Stimulated activated CD4-positive, alpha-beta T cell treated with anti-CD3 and anti-CD28 coated beads, Interleukin-2, amount 100 ng/mL, for 48 hours (primary cell): ENCODE measurements around the gene KLK10.

Source experiments
- DNase-seq, 2 donors: peaks; one replicate each; pipeline ENCODE4 v3.0.0-alpha.2; 2020

Gene KLK10, protein sequence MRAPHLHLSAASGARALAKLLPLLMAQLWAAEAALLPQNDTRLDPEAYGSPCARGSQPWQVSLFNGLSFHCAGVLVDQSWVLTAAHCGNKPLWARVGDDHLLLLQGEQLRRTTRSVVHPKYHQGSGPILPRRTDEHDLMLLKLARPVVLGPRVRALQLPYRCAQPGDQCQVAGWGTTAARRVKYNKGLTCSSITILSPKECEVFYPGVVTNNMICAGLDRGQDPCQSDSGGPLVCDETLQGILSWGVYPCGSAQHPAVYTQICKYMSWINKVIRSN

DNA sequence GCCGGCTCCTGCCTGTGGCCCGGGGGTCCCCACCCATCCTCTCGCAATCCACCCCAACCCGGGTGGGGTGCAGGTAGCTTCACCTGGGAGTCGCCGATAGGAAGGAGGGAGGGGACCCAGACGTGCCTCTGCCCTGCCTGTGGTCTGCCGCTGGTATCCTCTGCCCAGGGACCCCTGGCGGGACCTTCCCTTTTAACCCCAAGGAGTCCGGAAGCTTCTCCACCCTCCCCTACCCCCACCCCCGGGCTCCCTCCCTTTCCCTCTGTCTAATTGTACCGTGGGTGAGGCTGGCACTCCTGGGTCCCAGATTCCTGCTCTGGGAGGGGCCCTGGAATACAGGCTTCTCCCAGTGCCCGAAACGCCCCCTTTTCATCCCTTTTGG is at the start of gene KLK10:
TSS of gene KLK10 (minus strand) at position 166 of the 382 bp plus-strand sequence. CDS start 579 bp downstream, outside the sequence.
- no peak for DNase-seq

DNA sequence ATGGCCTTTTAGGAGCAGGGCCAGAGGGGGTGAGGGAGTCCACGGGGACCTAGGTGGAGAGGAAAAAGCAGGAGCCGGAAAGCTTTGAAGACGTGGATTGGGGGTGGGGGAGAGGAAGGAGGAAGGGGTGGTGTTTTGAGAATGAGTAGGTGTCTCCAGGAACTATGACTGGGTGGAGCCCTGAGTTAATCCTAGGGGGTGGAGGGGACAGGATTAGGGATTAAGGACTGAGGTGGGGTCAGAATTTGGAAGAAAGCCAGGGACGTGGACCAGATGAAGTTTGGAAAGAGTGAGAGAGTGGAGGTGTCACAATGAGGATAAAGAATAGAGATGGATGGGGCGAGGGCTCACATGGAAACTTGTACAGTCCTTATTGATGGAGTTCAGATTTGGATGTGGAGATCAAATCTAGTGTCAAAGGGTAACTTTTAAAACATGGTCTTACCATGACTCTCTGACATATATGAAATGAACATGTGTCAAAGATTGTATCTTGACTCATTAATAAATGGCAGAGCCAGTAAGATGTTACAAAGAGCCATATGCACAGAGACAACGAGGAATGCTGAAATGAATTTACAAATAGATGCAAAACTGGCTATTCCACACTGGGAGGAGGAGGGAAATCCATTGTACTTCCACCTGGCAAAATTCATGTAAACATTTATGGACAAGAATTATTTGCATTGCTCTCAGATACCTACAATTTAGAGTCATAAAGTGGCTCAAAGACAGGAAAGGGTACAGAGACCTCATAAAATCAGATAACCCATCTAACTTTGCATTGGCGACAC is 47.1 kb upstream of the KLK10 start:
- no peak for DNase-seq

DNA sequence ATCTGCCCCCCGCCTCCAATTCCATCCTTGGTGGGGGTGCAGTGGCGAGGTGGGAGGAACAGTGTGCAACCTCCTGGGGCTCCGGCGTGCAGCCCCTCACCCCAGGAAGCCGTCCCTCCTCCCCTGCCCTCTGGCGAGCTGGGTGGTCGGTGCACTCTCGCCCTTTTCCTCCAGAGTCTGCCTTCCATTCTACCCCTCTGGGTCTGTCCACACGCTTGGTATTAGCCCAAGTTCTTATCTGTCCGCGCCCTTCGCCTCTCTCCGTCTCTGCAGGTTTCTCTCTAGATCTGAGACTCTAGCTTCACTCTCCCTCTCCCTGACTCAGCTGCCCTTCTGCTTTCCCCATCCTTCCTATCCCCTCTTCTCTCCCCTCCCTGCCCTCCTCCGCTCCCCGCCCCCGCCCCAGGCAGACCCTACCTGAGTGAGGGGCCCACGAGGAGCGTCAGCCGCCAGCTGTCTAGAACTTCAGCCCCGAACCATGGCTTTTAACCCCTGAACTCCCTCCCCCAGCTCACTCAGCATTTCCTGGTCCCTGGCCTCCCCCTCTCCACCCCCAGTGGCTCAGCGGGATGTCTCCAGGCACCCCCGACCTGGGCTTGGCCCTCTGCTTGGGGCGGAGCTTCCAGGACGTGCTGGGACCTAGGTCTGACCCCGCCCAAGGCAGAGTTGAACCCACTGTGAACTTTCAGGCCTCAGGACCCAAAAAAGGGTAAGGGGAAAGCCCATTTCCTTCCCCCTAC is 45.9 kb upstream of the KLK10 start:
- DNase-seq: no peak

DNA sequence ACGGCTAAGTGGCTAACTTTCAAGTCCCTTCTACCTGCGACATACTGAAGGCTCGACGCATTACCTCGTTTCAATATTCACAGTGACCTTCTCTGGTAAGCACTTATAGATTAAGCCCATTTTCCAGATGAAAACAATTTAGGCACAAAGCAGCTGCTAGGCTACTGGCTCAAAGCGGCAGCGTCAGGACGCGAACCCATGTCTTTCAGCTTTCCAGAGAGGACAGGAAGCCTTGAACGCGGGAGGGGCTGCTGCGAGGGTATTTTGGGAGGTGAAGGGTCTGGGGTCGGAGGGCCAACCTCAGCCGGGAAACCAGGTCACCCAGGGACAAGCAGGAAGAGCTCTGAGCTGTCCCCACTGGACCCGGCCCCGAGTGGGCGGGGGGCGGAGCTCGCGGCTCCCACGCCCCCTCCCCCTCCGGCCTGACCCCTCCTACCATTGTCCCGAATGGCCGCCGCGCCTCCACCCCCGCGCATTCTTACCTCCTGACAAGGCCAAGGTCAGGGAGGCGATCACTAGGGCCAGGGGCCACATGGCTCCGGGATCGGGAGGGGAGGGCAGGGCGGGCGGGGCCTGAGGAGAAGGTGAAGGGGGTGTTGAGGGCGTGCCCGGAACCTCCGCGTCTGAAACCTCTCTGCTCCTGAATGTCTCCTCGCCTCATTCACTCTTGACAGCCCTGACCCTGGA is 45.2 kb upstream of the KLK10 start, which contains the start of gene KLK13:
TSS of gene KLK13 (minus strand) at position 559 of the 687 bp plus-strand sequence. CDS start at position 534, 25 bp downstream.
- DNase-seq: no peak

DNA sequence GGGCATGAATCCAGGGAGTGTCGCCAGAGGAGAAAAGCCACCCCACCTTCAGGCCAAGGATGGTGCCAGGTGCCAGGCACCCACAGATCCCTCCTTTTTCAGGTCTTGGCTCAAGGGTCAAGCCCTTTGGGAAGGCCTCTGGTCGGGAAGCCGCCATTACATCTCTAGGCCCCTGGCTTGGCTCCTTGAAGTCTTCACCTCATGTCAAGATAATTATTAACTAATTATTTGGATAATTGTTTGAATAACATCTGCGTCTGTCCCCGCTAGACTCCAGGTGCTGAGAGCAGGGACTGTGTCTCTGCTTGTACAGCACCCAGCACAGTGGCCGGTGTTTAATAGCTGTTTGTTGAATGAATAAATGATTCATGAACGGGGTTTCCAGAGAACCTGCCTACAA is 44.2 kb upstream of the KLK10 start:
- DNase-seq: no peak

DNA sequence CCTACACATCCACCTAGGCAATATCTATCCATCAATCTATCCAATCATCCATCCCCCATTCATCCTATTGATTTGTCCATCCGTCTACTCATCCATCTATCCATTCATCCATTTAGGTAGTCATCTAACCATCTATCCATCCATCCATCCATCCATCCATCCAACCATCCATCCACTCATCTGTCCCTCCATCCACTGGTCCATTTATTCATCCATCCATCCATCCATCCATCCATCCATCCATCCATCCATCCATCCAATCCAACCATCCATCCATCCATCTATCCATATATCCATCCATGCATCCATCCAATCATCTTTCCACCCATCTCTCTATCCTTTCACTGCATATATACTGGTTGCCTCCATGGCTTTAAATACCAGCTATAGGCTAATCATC is 41.5 kb upstream of the KLK10 start:
- DNase-seq: no peak

DNA sequence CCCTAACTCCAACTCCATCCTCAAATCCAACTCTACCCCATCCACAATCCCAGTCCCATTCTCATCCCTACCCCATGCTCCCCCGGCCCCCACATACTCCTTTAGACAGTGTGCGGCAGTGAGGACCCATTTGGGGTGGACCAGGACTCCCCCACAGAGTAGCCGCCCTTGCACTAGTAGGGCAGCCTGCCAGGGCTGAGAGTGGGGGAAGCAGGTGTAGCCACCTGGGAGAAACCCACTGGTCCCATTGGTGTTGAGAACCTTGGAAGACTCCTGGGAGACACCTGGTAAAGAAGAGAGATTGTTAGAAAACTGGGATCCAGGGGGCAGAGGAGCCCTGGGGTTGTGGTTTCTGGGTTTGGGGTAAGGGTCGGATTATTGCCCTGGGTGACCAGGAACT is 40.8 kb upstream of the KLK10 start:
- DNase-seq: no peak

DNA sequence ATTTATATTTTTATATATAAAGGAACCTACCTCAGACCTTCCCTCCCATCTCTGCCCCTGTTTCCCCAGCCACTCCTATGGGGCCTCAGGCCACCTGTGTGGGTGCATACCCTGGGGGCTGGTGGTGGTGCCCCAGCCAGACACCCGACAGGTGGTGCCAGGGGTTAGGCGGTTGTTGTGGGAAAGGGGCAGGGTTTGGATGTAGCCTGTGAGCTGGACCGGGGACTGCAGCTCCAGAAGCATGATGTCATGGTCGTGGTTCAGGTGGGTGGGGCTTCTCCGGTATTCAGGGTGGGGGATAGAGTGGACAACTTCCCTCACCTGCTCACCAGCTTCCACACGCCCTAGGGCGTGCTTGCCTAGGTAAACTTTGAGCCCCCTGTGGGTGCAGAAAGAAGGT is 40.2 kb upstream of the KLK10 start:
- no peak for DNase-seq

DNA sequence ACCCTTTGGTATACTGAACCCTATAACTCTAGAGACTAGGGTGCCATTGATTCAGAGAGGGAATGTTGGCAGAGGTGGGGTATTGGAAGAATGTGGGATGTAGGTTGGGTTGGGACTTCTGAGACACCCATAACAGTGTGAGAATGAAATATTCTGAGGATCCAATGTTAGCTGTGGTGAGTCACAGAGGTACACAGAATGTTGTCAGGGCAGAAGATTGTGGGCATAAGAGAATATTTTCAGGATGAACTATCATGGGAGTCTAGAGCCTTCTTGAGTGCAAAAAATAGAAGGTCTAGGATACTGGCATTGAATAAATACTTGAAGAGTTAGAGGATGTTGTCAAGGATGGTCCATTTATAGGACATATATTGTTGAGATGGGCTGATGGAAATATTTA is 36.4 kb upstream of the KLK10 start:
- DNase-seq: no peak

DNA sequence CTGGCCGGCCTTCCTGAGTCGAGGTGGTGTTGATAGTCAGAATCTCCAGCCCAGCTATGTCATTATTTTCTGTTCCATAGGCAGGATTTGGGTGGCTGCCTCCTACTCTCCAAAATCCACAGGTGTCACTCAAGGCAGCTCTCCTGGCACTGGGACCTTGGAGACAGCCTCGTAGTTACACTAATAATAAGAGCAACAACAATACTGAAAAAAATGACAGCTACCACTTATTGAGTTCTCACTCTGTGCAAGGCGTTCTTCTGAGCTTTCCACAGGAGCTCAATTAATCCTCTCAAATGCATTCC is 27.5 kb upstream of the KLK10 start:
- DNase-seq: no peak

DNA sequence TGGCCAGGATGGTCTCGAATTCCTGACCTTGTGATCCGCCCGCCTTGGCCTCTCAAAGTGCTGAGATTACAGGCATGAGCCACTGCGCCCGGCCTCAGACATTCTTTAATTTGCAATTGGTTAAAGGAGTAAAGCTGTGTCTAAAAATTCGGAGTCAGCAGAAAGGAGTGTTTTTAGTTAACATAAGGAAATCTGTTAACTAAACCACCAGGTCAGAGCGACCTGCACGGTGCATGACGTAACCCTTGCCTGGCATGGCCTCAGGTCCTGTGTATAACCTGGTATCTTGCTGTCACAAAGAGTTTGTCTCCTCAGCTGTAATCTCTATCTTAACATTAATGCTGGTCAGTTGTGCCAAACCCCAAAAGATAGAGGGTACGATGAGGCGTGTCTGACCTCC is 24.8 kb upstream of the KLK10 start:
- no peak for DNase-seq

DNA sequence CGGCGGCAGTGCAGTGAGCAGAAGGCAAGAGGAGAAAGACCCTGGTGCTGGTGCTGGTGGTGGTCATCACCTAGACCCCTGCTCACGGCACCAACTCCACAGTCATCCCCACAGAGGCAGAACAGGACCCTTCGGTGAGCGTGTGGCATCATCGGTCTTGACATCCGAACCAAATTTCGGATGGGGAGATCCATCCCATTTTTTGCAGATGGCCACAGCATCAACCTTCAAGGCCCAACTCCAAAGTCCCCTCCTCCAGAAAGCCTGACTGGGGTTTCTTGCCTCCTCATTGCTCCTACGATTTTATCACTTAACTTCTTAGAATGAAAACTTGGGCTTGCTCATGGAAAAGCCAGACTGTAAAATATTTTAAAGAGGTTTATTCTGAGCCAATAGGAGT is 24.0 kb upstream of the KLK10 start:
- DNase-seq: no peak

DNA sequence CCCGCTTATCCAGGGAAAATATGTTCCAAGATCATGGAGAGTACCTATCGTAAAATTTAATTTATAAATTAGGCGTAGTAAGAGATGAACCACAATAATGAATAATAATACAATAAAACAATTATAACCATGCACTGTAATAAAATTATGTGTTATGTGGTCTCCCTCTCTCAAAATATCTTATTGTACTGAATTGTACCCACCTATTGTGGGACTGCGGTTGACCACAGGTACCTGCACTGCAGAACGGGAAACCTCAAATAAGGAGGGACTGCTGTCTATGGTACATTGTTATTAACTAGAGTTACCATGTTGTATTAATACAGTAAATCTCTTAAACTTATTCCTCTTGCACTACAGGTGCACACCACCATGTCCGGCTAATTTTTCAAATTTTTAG is 20.6 kb upstream of the KLK10 start:
- no peak for DNase-seq

DNA sequence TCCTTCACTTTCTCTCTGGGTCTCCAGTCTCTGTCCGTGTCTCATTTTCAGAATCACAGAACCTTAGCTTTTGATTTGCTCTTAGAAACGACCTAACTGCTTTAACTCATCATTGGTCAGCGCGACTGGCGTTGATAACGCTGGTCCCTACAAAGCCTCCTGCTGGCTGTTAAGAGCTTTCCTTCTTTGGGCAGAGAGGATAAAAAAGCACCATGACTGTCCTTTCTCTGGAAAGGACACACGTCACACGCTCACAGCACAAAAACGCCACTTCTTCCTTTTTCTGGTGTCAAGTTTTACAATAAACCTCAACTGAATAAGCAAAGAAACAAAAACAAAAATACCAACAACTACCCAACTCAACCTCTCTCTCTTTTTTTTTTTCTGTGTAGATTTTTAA is 17.0 kb upstream of the KLK10 start:
- no peak for DNase-seq

DNA sequence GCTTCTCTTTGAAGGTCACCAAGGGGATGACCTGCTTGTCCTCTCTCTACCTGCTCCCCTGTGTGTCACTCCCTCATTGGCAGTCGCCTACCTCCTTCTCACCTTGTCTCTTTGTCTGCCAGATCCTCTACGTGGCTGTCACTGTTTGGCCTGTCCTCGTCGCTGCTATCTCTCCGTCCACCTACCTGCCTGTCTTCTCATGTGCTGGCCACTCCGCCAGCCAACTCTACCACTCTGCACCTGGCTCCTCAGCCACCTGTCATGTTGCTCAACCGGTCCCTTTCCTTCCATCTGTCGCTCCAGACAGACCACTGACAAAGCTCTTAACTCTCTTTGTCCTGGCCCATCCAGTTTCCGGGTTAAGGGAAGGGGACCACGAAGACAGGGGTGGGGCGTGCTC is 15.2 kb upstream of the KLK10 start, which contains the start of gene KLK12:
TSS of gene KLK12 (minus strand) at position 299 of the 400 bp plus-strand sequence. CDS start 381 bp downstream, outside the sequence.
- DNase-seq: no peak

DNA sequence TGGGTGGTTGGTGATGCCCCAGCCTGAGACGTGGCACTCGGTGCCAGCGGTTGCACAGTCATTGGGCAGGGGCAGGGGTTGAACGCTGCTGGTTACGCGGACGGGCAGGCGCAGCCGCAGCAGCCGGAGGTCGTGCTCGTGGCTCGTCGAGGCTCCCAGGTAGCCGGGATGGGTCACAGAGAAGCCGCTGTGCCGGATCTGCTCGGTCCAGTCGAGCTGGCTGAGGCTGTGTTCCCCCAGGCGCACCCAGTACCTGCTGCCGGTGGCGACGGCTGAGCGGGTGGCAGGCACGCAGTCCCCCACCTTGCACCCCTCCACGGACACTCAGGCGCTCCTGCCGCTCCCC is 12.3 kb upstream of the KLK10 start:
- DNase-seq: no peak

DNA sequence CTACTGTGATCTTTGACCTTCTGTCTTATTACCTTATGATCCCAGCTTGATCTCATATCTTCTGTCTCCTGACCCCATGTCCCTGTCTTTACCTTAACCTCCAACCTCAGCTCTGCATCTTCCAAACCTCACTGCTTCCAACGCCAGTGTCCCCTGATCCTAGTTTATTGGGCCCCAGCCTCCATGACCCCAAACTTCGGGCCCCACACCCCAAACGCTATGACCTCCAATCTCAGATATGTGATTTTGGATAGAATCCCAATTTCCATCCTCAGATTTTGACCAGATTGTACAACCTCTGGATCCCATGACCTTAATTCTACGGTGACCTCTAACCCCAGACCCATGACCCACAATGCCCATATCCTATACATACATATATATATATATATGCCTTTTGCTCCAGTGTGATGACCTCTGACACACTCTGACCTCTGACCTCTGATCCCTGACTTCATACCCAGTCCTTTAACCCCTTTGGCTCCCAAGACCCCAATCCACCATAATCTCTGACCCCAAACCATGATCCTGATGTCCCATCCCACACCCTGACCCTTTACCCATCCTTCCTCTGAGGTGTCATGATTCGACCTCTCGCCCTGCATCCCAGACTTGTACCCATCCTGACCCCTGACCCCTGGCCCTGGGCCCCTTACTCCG is 11.8 kb upstream of the KLK10 start:
- no peak for DNase-seq

DNA sequence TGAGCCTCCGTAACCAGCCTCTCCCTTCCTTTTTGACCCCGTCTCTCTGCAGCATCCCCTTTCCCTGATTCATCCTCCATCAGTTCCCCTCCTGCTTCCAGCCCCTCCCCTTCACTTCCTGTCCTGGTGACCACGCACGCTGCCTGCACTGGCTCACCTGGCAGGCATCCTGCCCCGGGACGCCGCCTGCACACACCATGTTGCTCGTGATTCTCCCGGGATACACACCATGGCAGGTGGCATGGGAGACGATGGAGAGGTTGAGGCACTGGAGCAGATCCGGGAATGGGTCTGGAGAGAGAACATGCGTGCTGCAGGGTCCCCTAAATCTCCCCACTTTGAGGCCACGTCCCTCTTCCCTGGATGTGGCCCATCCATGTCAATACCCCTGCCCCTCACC is 11.1 kb upstream of the KLK10 start:
- no peak for DNase-seq

DNA sequence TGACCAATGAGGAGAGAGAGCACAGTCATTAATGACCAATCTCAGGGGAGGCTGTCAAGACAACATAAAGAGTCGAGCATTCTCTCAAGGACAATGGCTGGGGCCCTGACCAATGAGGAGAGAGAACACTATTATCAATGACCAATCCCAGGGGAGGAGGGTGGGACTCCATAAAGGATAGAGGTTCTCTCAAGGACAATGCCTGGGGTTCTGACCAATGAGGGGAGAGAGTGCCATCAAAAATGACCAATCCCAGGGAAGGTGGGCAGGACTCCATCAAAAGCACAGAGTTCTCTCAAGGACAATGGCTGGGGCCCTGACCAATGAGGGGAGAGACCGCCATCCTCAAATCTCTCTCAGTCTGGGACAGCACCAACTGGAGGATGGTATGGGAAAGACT is 10.2 kb upstream of the KLK10 start:
- no peak for DNase-seq

DNA sequence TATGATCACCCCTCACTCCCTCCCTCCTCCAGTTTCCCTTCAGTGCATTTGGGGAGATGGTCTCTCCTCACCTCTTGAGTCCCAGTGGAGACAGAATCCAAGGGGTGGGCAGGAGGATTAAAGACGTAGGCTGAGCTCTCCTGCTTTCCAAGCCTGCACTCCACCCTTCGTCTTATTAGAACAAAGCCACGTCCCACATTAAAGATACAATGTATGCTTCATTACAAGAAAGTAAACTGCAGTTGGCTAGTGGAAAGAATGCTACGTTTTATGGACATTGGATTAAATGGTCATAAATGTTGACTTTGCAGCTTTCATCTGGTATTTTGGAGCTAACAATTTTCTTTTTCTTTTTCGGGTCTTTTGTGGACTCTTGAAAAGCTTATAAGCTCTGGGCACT is 8.4 kb upstream of the KLK10 start:
- no peak for DNase-seq

DNA sequence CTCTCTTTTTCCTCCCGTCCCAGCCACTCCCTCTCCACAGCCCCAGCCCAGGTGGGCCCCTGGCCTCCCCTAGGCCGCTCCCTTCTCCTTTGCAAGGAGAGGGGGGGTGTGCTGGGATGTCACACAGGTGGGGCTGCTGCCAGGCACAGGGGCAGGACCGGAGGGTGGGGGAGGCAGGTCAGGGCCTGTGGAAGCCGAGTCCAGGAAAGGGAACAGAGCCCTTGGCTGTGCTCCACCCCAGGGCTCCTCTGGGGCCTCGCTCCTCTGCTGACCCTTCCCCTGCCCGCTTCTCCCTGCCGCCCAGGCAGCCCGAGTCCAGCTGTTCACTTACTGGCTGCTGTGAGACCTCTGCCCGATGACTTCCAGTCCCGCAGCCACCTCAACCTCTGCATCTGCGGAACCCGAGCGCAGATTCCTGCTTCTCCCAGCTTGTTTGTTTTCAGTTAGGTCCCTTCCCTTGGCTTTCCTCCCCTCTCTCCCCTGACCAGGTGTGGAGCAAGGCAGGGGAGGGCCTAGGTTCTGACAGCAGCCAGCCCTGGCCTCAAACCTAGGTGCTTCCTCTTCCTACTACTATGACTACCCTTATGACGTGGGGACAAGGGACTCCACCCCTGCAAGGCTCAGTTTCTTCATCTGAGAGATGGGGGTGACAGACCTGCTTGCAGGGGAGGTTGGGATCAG is 7.8 kb upstream of the KLK10 start:
- no peak for DNase-seq

DNA sequence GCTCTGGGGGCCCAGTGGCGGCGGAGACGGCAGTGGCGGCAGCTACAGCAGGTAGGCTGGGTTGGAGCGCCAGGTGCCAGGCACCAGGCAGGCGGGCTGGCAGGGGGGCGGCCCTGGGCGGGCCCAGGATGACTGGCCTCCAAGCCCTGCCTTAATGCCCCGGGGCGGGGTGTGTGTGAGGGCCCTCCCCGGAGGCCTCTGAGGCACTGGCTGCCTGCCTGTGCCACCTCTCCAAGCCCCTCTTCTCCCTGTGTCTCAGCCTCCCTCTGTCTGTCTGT is 7.0 kb upstream of the KLK10 start, which contains the start of gene KLK11:
TSS of gene KLK11 (minus strand) at position 63 of the 278 bp plus-strand sequence. CDS start 985 bp downstream, outside the sequence.
- DNase-seq: no peak
